H9 (cell line): ENCODE measurements around the gene KDM4C. TPM values are rescaled to one million over a fixed set of nuclear protein-coding genes. Genes with fewer than 3 reads are reported as not detected.

Experiments
- DNase-seq: peaks from one replicate; pipeline ENCODE4 v3.0.0-alpha.2; 2017
- H2AFZ ChIP-seq: one replicate; pipeline ENCODE4 v1.6.1; 2013; ENCODE audit warnings: mild to moderate bottlenecking, low read length, control low read depth, moderate library complexity
- H2AK5ac ChIP-seq: 2 replicates; pipeline ENCODE4 v1.6.1; 2013; ENCODE audit warnings: low read length, control low read depth, mixed read lengths; ENCODE audit not compliant: insufficient read length
- H2BK120ac ChIP-seq: one replicate; pipeline ENCODE4 v1.6.1; 2013; ENCODE audit warnings: low read depth, mild to moderate bottlenecking, low read length, control low read depth, inconsistent platforms; ENCODE audit not compliant: poor library complexity, severe bottlenecking
- H2BK12ac ChIP-seq: 2 replicates; pipeline ENCODE4 v1.6.1; 2013; ENCODE audit warnings: low read length, control low read depth, mixed read lengths, low read depth; ENCODE audit not compliant: insufficient read length
- H2BK15ac ChIP-seq: 2 replicates; pipeline ENCODE4 v1.6.1; 2013; ENCODE audit warnings: low read depth, low read length, control low read depth
- H2BK20ac ChIP-seq: one replicate; pipeline ENCODE4 v1.6.1; 2013; ENCODE audit warnings: low read depth, mild to moderate bottlenecking, low read length, control low read depth, inconsistent platforms; ENCODE audit not compliant: poor library complexity, severe bottlenecking
- H2BK5ac ChIP-seq: 2 replicates; pipeline ENCODE4 v1.6.1; 2013; ENCODE audit warnings: low read length, control low read depth, mixed read lengths; ENCODE audit not compliant: insufficient read length
- H3K14ac ChIP-seq: 2 replicates; pipeline ENCODE4 v1.6.1; 2013; ENCODE audit warnings: low read length, control low read depth; ENCODE audit not compliant: insufficient read depth
- H3K18ac ChIP-seq: 2 replicates; pipeline ENCODE4 v1.6.1; 2013; ENCODE audit warnings: low read depth, mild to moderate bottlenecking, mixed read lengths, low read length, control low read depth; ENCODE audit not compliant: insufficient read length
- H3K23ac ChIP-seq: 2 replicates; pipeline ENCODE4 v1.6.1; 2013; ENCODE audit warnings: low read length, control low read depth, mixed read lengths, low read depth; ENCODE audit not compliant: insufficient read length
- H3K23me2 ChIP-seq: 2 replicates; pipeline ENCODE4 v1.6.1; 2013; ENCODE audit warnings: low read depth, mild to moderate bottlenecking, mixed read lengths, low read length, control low read depth; ENCODE audit not compliant: insufficient read length, poor library complexity, severe bottlenecking
- H3K27ac ChIP-seq: 2 replicates; pipeline ENCODE4 v1.5.1; 2013; ENCODE audit warnings: low read length, control low read depth, mixed read lengths, low read depth; ENCODE audit not compliant: insufficient read length
- H3K27me3 ChIP-seq: 2 replicates; pipeline ENCODE4 v1.6.1; 2013; ENCODE audit warnings: low read length, control low read depth, inconsistent platforms; ENCODE audit not compliant: insufficient read depth
- H3K4ac ChIP-seq: 2 replicates; pipeline ENCODE4 v1.6.1; 2013; ENCODE audit warnings: low read depth, mild to moderate bottlenecking, control low read depth, inconsistent platforms, low read length, moderate library complexity
- H3K4me1 ChIP-seq: 2 replicates; pipeline ENCODE4 v1.6.1; 2013; ENCODE audit warnings: low read length, control low read depth, inconsistent platforms; ENCODE audit not compliant: insufficient read depth
- H3K4me2 ChIP-seq: 2 replicates; pipeline ENCODE4 v1.6.1; 2013; ENCODE audit warnings: low read length, control low read depth, mixed read lengths; ENCODE audit not compliant: insufficient read length, insufficient read depth
- H3K56ac ChIP-seq: 2 replicates; pipeline ENCODE4 v1.6.1; 2013; ENCODE audit warnings: low read depth, mild to moderate bottlenecking, mixed read lengths, low read length, control low read depth; ENCODE audit not compliant: insufficient read length
- H3K79me1 ChIP-seq: 2 replicates; pipeline ENCODE4 v1.6.1; 2013; ENCODE audit warnings: low read depth, mild to moderate bottlenecking, moderate library complexity, low read length, control low read depth, inconsistent platforms; ENCODE audit not compliant: insufficient read depth, poor library complexity, severe bottlenecking
- H3K79me2 ChIP-seq: 2 replicates; pipeline ENCODE4 v1.6.1; 2013; ENCODE audit warnings: low read length, control low read depth, inconsistent platforms; ENCODE audit not compliant: insufficient read depth
- H3K9ac ChIP-seq: 2 replicates; pipeline ENCODE4 v1.6.1; 2013; ENCODE audit warnings: low read length, control low read depth, mixed read lengths; ENCODE audit not compliant: insufficient read length; ENCODE audit errors: extremely low read depth
- H3K9me3 ChIP-seq: one replicate; pipeline ENCODE4 v1.6.1; 2013; ENCODE audit warnings: low read depth, low read length, inconsistent platforms; ENCODE audit not compliant: control insufficient read depth
- H3T11ph ChIP-seq: one replicate; pipeline ENCODE4 v1.6.1; 2013; ENCODE audit warnings: mild to moderate bottlenecking, low read length, control low read depth, inconsistent platforms
- H4K20me1 ChIP-seq: one replicate; pipeline ENCODE4 v1.6.1; 2013; ENCODE audit not compliant: control insufficient read depth, insufficient read length, insufficient read depth
- H4K5ac ChIP-seq: 2 replicates; pipeline ENCODE4 v1.6.1; 2013; ENCODE audit warnings: low read depth, mild to moderate bottlenecking, mixed read lengths, low read length, control low read depth; ENCODE audit not compliant: insufficient read length
- H4K8ac ChIP-seq: replicated peaks from 2 replicates; pipeline ENCODE4 v1.6.1; 2013; ENCODE audit warnings: low read length, control low read depth, mixed read lengths, low read depth; ENCODE audit not compliant: insufficient read length
- H4K91ac ChIP-seq: 2 replicates; pipeline ENCODE4 v1.6.1; 2013; ENCODE audit warnings: low read depth, mild to moderate bottlenecking, moderate library complexity, mixed read lengths, low read length, control low read depth; ENCODE audit not compliant: insufficient read length
- H3K27ac Mint-ChIP-seq, 3 experiments: 2 replicates in 2 of 3; 3 replicates in 1 of 3; pipeline ENCODE4 v1.8.0; 2020 to 2021; ENCODE audit warnings: mixed read lengths in 3 of 3, mild to moderate bottlenecking in 1 of 3, moderate library complexity in 1 of 3
- H3K27me3 Mint-ChIP-seq: 2 replicates; pipeline ENCODE4 v1.8.0; 2021; ENCODE audit warnings: low read depth, mild to moderate bottlenecking, moderate library complexity, mixed read lengths
- H3K36me3 Mint-ChIP-seq, 3 experiments: 2 replicates in 2 of 3; 3 replicates in 1 of 3; pipeline ENCODE4 v1.8.0; 2020 to 2021; ENCODE audit warnings: low read depth in 3 of 3, mixed read lengths in 3 of 3; ENCODE audit not compliant: insufficient read depth in 1 of 3
- H3K4me1 Mint-ChIP-seq, 2 experiments: 2 replicates each; pipeline ENCODE4 v1.8.0; 2020; ENCODE audit warnings: mixed read lengths in 2 of 2
- H3K4me3 Mint-ChIP-seq, 2 experiments: 2 replicates in 1 of 2; 3 replicates in 1 of 2; pipeline ENCODE4 v1.8.0; 2020 to 2021; ENCODE audit warnings: mild to moderate bottlenecking in 2 of 2, mixed read lengths in 2 of 2, moderate library complexity in 1 of 2
- H3K9me3 Mint-ChIP-seq, 2 experiments: 2 replicates in 1 of 2; 3 replicates in 1 of 2; pipeline ENCODE4 v1.8.0; 2020; ENCODE audit warnings: mild to moderate bottlenecking in 2 of 2, mixed read lengths in 2 of 2, moderate library complexity in 1 of 2
- WGBS: extraction: QIAGEN DNeasy Blood & Tissue Kit; methylation state at CpG from one replicate; pipeline ENCODE4 v1.1.7; 2013; ENCODE audit warnings: missing lambda C conversion rate, low lambda C conversion rate, mixed read lengths; ENCODE audit not compliant: insufficient read length; ENCODE audit errors: extremely low coverage; 5-methylcytosine and 5-hydroxymethylcytosine counted together
- total RNA-seq: library from RNA; stranded (reverse); gene quantifications from 2 replicates; pipeline ENCODE4 v1.2.1, GENCODE V29; 2021
- TF ChIP-seq, protein P1 (sequence below): fragments of 200-600 bp; sonication (generic); conservative IDR thresholded peaks from 3 replicates; pipeline ENCODE4 v1.8.0; 2021; ENCODE audit warnings: antibody characterized with exemption, mild to moderate bottlenecking

Gene KDM4C
- total RNA-seq, 1 experiment from 2014 or later: 24.0 TPM

DNA sequence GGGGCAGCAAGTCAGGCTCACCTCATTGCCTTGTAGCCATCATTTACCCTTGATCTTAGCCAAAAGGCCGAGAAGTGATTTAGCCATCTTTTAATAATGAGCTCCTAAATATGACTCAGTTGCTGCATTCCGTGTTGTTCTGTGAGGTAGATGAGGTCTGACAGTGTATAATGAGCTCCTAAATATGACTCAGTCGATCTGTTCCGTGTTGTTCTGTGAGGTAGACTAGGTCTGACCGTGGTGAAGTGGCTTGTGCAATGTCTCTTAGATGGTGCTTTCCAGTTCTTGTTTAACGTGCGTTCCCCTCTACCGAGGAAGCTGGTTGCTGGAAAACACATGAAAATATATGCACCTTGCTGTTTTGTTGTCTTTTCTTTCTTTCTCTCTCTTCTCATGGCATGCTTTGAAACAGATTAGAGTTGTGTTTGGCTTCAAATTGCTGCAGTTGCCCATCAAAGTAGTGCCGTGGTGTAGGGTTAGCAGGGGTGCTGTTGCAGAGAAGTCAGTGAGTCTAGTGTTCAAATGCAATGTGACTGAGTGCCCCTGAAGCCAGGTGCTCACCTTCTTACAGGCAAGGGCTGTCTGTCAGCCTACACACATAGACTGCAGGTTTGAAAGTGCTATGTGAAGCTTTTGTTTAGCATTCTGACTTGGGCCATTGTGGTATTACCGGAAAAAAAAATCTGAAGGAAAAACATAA lies 118.6 kb downstream of the KDM4C start:
- Histone ChIP-seq H2BK15ac (no peak overlapping the region), H3K56ac (no peak overlapping the region), H3K27ac (no peak overlapping the region), H2BK5ac (no peak overlapping the region), H2AFZ (no peak overlapping the region), H3T11ph (no peak overlapping the region), H4K5ac (no peak overlapping the region), H2BK120ac (no peak overlapping the region), H2BK20ac (no peak overlapping the region), H4K20me1 (no peaks in the 10 kb centered on the region), H3K4me1 (no peaks in the 10 kb centered on the region; the same call in 1 of the 2 replicates), H3K4me2 (no peak overlapping the region), H3K9me3 (no peaks in the 10 kb centered on the region), H3K79me1 (no peaks in the 10 kb centered on the region), H2AK5ac (no peak overlapping the region), H4K8ac (no peak overlapping the region), H3K4ac (no peak overlapping the region), H3K14ac (no peak overlapping the region), H3K18ac (no peak overlapping the region), H3K27me3 (no peaks in the 10 kb centered on the region), H3K79me2 (no peaks in the 10 kb centered on the region), H4K91ac (no peak overlapping the region), H3K23me2 (no peaks in the 10 kb centered on the region), H3K9ac (no peak overlapping the region), H3K23ac (no peak overlapping the region), H2BK12ac (no peak overlapping the region)
- H3K9me3 Mint-ChIP-seq: no peaks in the 10 kb centered on the region
- no peaks in the 10 kb centered on the region for H3K27me3 Mint-ChIP-seq
- no CpG with 5 or more reads among the region's 10 CpGs for whole genome bisulfite sequencing
- TF ChIP-seq, protein P1, sequence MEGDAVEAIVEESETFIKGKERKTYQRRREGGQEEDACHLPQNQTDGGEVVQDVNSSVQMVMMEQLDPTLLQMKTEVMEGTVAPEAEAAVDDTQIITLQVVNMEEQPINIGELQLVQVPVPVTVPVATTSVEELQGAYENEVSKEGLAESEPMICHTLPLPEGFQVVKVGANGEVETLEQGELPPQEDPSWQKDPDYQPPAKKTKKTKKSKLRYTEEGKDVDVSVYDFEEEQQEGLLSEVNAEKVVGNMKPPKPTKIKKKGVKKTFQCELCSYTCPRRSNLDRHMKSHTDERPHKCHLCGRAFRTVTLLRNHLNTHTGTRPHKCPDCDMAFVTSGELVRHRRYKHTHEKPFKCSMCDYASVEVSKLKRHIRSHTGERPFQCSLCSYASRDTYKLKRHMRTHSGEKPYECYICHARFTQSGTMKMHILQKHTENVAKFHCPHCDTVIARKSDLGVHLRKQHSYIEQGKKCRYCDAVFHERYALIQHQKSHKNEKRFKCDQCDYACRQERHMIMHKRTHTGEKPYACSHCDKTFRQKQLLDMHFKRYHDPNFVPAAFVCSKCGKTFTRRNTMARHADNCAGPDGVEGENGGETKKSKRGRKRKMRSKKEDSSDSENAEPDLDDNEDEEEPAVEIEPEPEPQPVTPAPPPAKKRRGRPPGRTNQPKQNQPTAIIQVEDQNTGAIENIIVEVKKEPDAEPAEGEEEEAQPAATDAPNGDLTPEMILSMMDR: no peak
- no peak overlapping the region for H3K4me3 Mint-ChIP-seq
- H3K4me1 Mint-ChIP-seq: peaks cover 3 to 23% of the 10 kb centered on the region in 2 experiments
- no peaks in the 10 kb centered on the region; a peak in 1 of 7 replicates for H3K36me3 Mint-ChIP-seq
- no peak overlapping the region; a peak in 1 of 7 replicates for H3K27ac Mint-ChIP-seq
- no peak for DNase-seq
